ENCODE data around the gene TPPP2.

TPPP2 gene

GRCh38 chr14:21081521-21082142 lies 51.6 kb downstream of the TPPP2 start:
- no peak for DNase-seq
